ENCODE measurements around the gene SKP1. TPM values are rescaled to one million over a fixed set of nuclear protein-coding genes. Genes with fewer than 3 reads are reported as not detected.

The SKP1 gene
- total RNA-seq, 2 experiments from 2014 or later: 235 to 242 TPM

GRCh38 chr5:134204575-134204974 is 27.8 kb upstream of the SKP1 start:
- Mint-ChIP-seq H3K27me3 (no peaks in the 10 kb centered on the region), H3K36me3 (ENCODE audit: low read depth) (peaks cover 41% of the 10 kb centered on the region), H3K4me3 (no peak overlapping the region), H3K4me1 (ENCODE audit: low read depth) (peaks cover 18% of the 10 kb centered on the region), H3K27ac (no peak overlapping the region), H3K9me3 (no peaks in the 10 kb centered on the region)
- intact Hi-C loops (cut with micrococcal nuclease): no loop called here
- TF ChIP-seq CTCF (IDR thresholded peaks at IDR 0.05): no peak
- POLR2A ChIA-PET: interaction anchor here (0.6 to 4.0 kb wide), 2 partner anchors 27 to 276 kb away, joined by 3 to 11 read pairs; partner anchors contain the start of gene SKP1
- DNase-seq (no peak), ATAC-seq (no peak)
- CTCF ChIA-PET: interaction anchor here (0.6 to 1.7 kb wide), 4 partner anchors 20 to 992 kb away, joined by 3 to 5 read pairs (median 3); no protein-coding TSS in a partner anchor

GRCh38 chr5:134203630-134204029 is 26.9 kb upstream of the SKP1 start:
- Mint-ChIP-seq H3K9me3 (no peaks in the 10 kb centered on the region), H3K27me3 (no peaks in the 10 kb centered on the region), H3K27ac (no peak overlapping the region), H3K4me1 (ENCODE audit: low read depth) (peaks cover 10% of the 10 kb centered on the region), H3K4me3 (no peak overlapping the region), H3K36me3 (ENCODE audit: low read depth) (peaks cover 44% of the 10 kb centered on the region)
- POLR2A ChIA-PET: interaction anchor here (4.0 kb wide), 1 partner anchor 26 kb away, joined by 11 read pairs; the partner anchor contains the start of gene SKP1
- TF ChIP-seq CTCF (IDR thresholded peaks at IDR 0.05): no peak
- ATAC-seq: no peak
- intact Hi-C loops (cut with micrococcal nuclease): no loop called here
- CTCF ChIA-PET: interaction anchor here (1.2 to 1.4 kb wide), 3 partner anchors 19 to 206 kb away, joined by 3 to 5 read pairs (median 5); no protein-coding TSS in a partner anchor
- DNase-seq: no peak

GRCh38 chr5:134195666-134196065 is 18.9 kb upstream of the SKP1 start:
- H3K27ac Mint-ChIP-seq: no peak overlapping the region
- POLR2A ChIA-PET: interaction anchor here (1.0 kb wide), 2 partner anchors 18 to 19 kb away, joined by 3 to 4 read pairs; partner anchors contain the start of gene SKP1
- TF ChIP-seq CTCF (IDR thresholded peaks at IDR 0.05): no peak
- no peak for DNase-seq
- H3K36me3 Mint-ChIP-seq (ENCODE audit: low read depth): peaks cover 38% of the 10 kb centered on the region
- no peak for ATAC-seq
- CTCF ChIA-PET: interaction anchor here (1.8 to 2.6 kb wide), 2 partner anchors 12 to 392 kb away, joined by 5 to 26 read pairs; no protein-coding TSS in a partner anchor
- H3K4me3 Mint-ChIP-seq: no peak overlapping the region
- intact Hi-C loops (cut with micrococcal nuclease): no loop called here
- no peaks in the 10 kb centered on the region for H3K4me1 Mint-ChIP-seq (ENCODE audit: low read depth)
- H3K27me3 Mint-ChIP-seq: no peaks in the 10 kb centered on the region
- no peaks in the 10 kb centered on the region for H3K9me3 Mint-ChIP-seq

GRCh38 chr5:134189031-134189430 is 12.3 kb upstream of the SKP1 start:
- TF ChIP-seq CTCF (IDR thresholded peaks at IDR 0.05): no peak
- no peaks in the 10 kb centered on the region for H3K4me1 Mint-ChIP-seq (ENCODE audit: low read depth)

GRCh38 chr5:134188092-134188491 is 11.3 kb upstream of the SKP1 start:
- Mint-ChIP-seq H3K9me3 (no peaks in the 10 kb centered on the region), H3K4me3 (no peak overlapping the region), H3K36me3 (ENCODE audit: low read depth) (no peaks in the 10 kb centered on the region), H3K27me3 (no peaks in the 10 kb centered on the region), H3K4me1 (ENCODE audit: low read depth) (no peaks in the 10 kb centered on the region), H3K27ac (no peak overlapping the region)
- CTCF ChIA-PET: interaction anchor here (1.3 to 1.6 kb wide), 4 partner anchors 11 to 399 kb away, joined by 3 to 6 read pairs (median 4); no protein-coding TSS in a partner anchor
- POLR2A ChIA-PET: interaction anchor here (1.6 to 1.8 kb wide), 2 partner anchors 11 to 12 kb away, joined by 3 to 12 read pairs; partner anchors contain the start of gene SKP1
- intact Hi-C loops (cut with micrococcal nuclease): loop anchor here (10.0 kb wide), 1 partner anchor 397 kb away; no protein-coding TSS in a partner anchor
- DNase-seq (no peak), ATAC-seq (no peak)
- no peak for TF ChIP-seq CTCF (IDR thresholded peaks at IDR 0.05)

More at GRCh38 chr5:134189031-134189430, 12.3 kb upstream of the SKP1 start:
- ChIA-PET CTCF (interaction anchor here (1.0 kb wide), 1 partner anchor 12 kb away, joined by 5 read pairs; the partner anchor contains the start of gene SKP1), POLR2A (interaction anchor here (1.6 to 1.8 kb wide), 2 partner anchors 12 to 13 kb away, joined by 3 to 12 read pairs; partner anchors contain the start of gene SKP1)
- ATAC-seq: no peak
- Mint-ChIP-seq H3K4me3 (no peak overlapping the region), H3K27ac (no peak overlapping the region), H3K36me3 (ENCODE audit: low read depth) (no peaks in the 10 kb centered on the region), H3K27me3 (no peaks in the 10 kb centered on the region), H3K9me3 (no peaks in the 10 kb centered on the region)
- no peak for DNase-seq
- intact Hi-C loops (cut with micrococcal nuclease): loop anchor here (10.0 kb wide), 1 partner anchor 396 kb away; no protein-coding TSS in a partner anchor
